Cardiac fibroblast (primary cell): ENCODE results near the gene VARS2.

Source experiments
- DNase-seq, 2 donors: peaks; one replicate each; pipeline versions ENCODE4 v3.0.0 to v3.0.0-alpha.2; 2010; ENCODE audit warnings: low read depth in 2 of 2
- H3K4me3 ChIP-seq, 2 donors: replicated peaks in 1 of 2; 1 replicate in 1 of 2; 2 replicates in 1 of 2; pipeline ENCODE4 v1.5.1; 2011; ENCODE audit warnings: low read depth in 2 of 2, low read length in 2 of 2, mild to moderate bottlenecking in 2 of 2, moderate library complexity in 1 of 2
- TF ChIP-seq, protein P1 (sequence below): IDR thresholded peaks from one replicate; pipeline ENCODE4 v1.5.1; 2011; ENCODE audit warnings: low read depth, mild to moderate bottlenecking, low read length, inconsistent platforms

Gene VARS2

DNA sequence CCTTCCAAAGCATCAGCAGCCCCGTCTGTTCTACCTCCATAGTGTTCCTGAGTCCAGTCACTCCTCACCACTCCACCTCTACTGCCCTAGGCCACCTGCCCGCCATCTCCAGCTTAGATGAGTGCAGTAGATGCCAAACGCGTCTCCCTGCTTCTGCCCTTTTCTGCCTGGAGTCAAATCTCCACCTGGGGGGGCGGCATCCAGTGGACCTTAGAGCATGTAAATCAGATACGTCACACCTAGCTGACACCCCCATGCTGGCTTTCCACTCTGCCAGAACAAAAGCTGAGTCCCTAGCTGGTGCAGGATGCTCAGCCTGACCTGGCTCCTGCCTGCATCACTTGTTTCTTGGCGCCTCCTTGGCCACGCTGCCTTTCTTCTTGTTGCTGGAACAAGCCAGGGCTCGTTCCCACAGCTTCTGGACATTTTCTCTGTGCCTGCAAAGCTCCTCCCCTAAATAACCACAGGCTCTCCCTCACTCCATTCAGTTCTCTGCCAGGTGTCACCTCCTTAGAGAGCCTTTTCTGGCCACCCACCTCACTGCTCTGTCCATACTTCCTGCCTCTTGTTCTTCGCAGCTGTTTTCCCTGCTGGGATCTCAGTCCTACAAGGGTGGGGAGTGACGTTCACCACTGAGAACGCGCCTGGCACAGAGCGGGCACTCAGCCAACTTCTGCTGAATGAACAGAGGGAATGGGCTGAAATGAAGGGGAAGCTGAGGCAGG is 24.0 kb upstream of the VARS2 start:
- TF ChIP-seq, protein P1, sequence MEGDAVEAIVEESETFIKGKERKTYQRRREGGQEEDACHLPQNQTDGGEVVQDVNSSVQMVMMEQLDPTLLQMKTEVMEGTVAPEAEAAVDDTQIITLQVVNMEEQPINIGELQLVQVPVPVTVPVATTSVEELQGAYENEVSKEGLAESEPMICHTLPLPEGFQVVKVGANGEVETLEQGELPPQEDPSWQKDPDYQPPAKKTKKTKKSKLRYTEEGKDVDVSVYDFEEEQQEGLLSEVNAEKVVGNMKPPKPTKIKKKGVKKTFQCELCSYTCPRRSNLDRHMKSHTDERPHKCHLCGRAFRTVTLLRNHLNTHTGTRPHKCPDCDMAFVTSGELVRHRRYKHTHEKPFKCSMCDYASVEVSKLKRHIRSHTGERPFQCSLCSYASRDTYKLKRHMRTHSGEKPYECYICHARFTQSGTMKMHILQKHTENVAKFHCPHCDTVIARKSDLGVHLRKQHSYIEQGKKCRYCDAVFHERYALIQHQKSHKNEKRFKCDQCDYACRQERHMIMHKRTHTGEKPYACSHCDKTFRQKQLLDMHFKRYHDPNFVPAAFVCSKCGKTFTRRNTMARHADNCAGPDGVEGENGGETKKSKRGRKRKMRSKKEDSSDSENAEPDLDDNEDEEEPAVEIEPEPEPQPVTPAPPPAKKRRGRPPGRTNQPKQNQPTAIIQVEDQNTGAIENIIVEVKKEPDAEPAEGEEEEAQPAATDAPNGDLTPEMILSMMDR: no peak
- no peak overlapping the region for H3K4me3 ChIP-seq
- DNase-seq: no peak

DNA sequence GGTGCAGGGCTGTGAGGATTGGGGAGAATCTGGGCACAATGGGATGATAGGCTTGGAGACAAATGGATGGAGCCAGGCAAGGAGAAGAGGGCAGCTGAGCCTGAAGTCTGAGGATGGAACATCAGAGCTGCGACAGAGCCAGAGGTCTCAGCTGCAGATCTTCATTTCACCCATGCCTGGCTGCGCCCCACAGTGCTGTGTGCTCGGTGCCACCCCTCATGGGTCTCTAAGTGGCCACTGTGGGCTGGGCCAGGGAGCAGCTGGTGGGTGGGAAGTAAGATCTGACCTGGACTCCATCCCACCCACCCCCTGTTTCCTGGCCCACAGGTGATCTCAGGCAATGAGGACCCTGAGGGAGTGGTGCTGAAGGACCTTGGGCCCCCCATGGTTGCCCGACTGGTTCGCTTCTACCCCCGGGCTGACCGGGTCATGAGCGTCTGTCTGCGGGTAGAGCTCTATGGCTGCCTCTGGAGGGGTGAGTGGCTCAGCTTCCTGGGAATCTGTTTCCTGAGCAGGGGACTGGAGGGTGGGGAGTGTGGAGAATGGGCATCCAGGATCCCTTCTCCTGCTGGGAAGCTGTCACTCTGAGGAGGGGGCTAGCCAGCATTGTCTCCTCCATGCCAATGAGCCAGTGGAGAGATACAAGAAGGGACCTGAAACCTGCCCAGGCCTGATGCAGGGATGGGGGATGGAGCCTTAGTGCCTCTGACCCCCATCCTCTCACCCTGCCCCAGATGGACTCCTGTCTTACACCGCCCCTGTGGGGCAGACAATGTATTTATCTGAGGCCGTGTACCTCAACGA is 23.2 kb upstream of the VARS2 start:
- no peak overlapping the region for H3K4me3 ChIP-seq
- TF ChIP-seq, protein P1: no peak
- no peak for DNase-seq

DNA sequence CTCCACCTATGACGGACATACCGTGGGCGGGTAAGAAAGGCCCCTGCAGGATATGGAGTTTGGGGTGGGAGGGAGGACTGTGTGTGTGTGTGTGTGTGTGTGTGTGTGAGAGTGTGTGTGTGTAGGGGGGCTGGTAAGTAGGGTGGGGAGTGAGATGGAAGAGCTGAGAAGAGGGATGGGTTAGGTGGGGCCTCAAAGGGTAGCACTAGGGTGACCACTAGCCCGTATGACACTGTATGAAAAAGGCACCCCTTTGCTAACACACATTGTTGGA is 22.7 kb upstream of the VARS2 start:
- DNase-seq: no peak
- TF ChIP-seq, protein P1: no peak

DNA sequence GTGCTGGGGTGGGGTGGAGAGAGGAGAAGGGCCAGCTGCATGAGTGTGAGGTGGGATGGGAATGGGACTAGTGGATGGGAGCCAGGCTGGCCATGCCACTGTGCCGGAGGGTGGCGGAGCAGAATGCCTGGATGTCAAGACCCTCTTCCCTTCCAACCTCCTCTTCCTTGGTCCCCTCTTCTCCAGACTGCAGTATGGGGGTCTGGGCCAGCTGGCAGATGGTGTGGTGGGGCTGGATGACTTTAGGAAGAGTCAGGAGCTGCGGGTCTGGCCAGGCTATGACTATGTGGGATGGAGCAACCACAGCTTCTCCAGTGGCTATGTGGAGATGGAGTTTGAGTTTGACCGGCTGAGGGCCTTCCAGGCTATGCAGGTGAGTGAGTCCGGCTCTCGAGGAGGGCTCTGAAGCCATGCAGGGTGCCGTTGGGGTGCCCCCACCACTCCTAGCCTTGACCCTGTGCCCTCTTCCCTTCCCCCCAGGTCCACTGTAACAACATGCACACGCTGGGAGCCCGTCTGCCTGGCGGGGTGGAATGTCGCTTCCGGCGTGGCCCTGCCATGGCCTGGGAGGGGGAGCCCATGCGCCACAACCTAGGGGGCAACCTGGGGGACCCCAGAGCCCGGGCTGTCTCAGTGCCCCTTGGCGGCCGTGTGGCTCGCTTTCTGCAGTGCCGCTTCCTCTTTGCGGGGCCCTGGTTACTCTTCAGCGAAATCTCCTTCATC is 22.1 kb upstream of the VARS2 start:
- H3K4me3 ChIP-seq: no peak overlapping the region
- no peak for DNase-seq
- TF ChIP-seq, protein P1: no peak

More for the DNA sequence above, 22.7 kb upstream of the VARS2 start:
- no peak overlapping the region for H3K4me3 ChIP-seq

DNA sequence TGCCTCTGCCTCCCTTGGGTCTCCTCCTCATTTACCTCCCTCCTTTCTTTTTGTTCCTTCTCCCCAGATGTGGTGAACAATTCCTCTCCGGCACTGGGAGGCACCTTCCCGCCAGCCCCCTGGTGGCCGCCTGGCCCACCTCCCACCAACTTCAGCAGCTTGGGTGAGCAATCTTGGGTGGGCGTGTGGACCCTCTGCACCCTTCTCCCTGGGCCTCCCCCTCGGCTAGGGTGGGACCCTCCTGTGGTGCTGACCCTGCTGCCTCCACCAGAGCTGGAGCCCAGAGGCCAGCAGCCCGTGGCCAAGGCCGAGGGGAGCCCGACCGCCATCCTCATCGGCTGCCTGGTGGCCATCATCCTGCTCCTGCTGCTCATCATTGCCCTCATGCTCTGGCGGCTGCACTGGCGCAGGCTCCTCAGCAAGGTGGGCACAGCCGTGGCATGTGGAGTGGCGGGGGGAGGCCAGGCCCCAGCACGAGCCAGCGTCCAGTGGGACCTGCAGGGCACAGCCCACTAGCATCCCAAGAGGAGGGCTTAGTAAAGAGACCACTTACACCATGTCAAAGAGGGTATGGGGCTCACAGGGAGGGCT is 20.9 kb upstream of the VARS2 start:
- no peak for DNase-seq
- TF ChIP-seq, protein P1: peak; percentile 11

DNA sequence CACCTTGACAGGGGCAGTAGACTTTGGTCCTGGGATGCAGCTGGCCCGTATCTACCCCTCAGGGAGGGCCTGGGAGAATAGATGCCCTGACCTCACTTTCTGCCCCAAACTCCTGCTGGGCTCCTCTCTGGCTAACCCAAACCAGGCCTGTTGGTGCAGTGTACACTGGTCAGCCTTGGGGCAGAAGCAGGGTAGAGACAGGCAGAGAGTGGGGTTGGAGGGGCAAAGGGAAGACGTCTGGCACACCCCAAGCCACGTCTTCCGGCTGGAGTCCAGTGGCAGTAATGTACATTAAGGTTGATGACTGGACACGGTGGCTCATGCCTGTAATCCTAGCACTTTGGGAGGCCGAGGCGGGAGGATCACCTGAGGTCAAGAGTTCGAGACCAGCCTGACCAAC is 20.4 kb upstream of the VARS2 start:
- DNase-seq: no peak
- TF ChIP-seq, protein P1: no peak
- no peak overlapping the region for H3K4me3 ChIP-seq

More for the DNA sequence above, 20.9 kb upstream of the VARS2 start:
- no peak overlapping the region for H3K4me3 ChIP-seq
